Natural killer cell (primary cell): ENCODE measurements around the gene MAPK11. TPM values are rescaled to one million over a fixed set of nuclear protein-coding genes. Genes with fewer than 3 reads are reported as not detected.

Source experiments
- ATAC-seq, 3 donors: fragments of 150-1000 bp in 2 of 3; fragments of 200-7000 bp in 1 of 3; cut with Tn5 transposase; 1 replicate in 1 of 3; 2 replicates in 2 of 3; pipeline ENCODE4 v1.10.0; 2021; ENCODE audit warnings: mild to moderate bottlenecking in 2 of 3, moderate library complexity in 2 of 3
- DNase-seq, 2 donors: peaks; one replicate each; pipeline versions ENCODE4 v3.0.0 to v3.0.0-alpha.2; 2013 to 2021; ENCODE audit warnings: mixed read lengths in 1 of 2
- H3K27ac ChIP-seq: one replicate; pipeline ENCODE4 v1.5.1; 2013; ENCODE audit warnings: mild to moderate bottlenecking, low read length
- H3K27me3 ChIP-seq: one replicate; pipeline ENCODE4 v1.6.1; 2013; ENCODE audit warnings: low read length; ENCODE audit not compliant: control insufficient read depth, insufficient read depth
- H3K36me3 ChIP-seq: one replicate; pipeline ENCODE4 v1.6.1; 2013; ENCODE audit warnings: low read length; ENCODE audit not compliant: control insufficient read depth, insufficient read depth
- H3K4me1 ChIP-seq: one replicate; pipeline ENCODE4 v1.6.1; 2013; ENCODE audit warnings: low read length; ENCODE audit not compliant: control insufficient read depth, insufficient read depth
- H3K4me3 ChIP-seq: one replicate; pipeline ENCODE4 v1.5.1; 2013; ENCODE audit warnings: low read length
- H3K9me3 ChIP-seq: one replicate; pipeline ENCODE4 v1.6.1; 2013; ENCODE audit warnings: low read length; ENCODE audit not compliant: control insufficient read depth, insufficient read depth
- H3K27ac Mint-ChIP-seq, 2 donors: one replicate each; pipeline ENCODE4 v1.8.0; 2022; ENCODE audit warnings: mild to moderate bottlenecking in 2 of 2, mixed read lengths in 2 of 2, moderate library complexity in 1 of 2
- H3K27me3 Mint-ChIP-seq, 2 donors: one replicate each; pipeline ENCODE4 v1.8.0; 2022; ENCODE audit warnings: low read depth in 2 of 2, mixed read lengths in 2 of 2
- H3K36me3 Mint-ChIP-seq: one replicate; pipeline ENCODE4 v1.8.0; 2022; ENCODE audit warnings: mixed read lengths
- H3K4me1 Mint-ChIP-seq, 2 donors: one replicate each; pipeline ENCODE4 v1.8.0; 2022; ENCODE audit warnings: mixed read lengths in 2 of 2
- H3K4me3 Mint-ChIP-seq: one replicate; pipeline ENCODE4 v1.8.0; 2022; ENCODE audit warnings: mild to moderate bottlenecking, moderate library complexity, mixed read lengths
- H3K9me3 Mint-ChIP-seq, 2 donors: one replicate each; pipeline ENCODE4 v1.8.0; 2022; ENCODE audit warnings: mixed read lengths in 2 of 2
- WGBS: methylation state at CpG from one replicate; pipeline ENCODE4 v1.1.7; 2013; ENCODE audit warnings: missing lambda C conversion rate; ENCODE audit not compliant: insufficient coverage; 5-methylcytosine and 5-hydroxymethylcytosine counted together
- intact Hi-C: fragments of 100-400 bp; cut with micrococcal nuclease; formaldehyde crosslinking; loops from one replicate; pipeline ENCODE4 v1.14.2; 2022
- total RNA-seq, 4 donors: library from RNA; stranded (reverse); fragments of 120-200 nt in 1 of 4; gene quantifications; one replicate each; pipeline versions ENCODE4 v1.2.3 to v1.2.4, GENCODE V29; 2013 to 2022
- TF ChIP-seq, protein P1 (sequence below): fragments of 200-600 bp; IDR thresholded peaks from one replicate; pipeline ENCODE4 v1.8.0; 2022; ENCODE audit warnings: antibody characterized with exemption

MAPK11 gene
- total RNA-seq, 3 donors from 2014 or later (not counting 1 experiment from before 2014, with no cell fraction given): 2.2 to 3.1 (median 2.2) TPM

DNA sequence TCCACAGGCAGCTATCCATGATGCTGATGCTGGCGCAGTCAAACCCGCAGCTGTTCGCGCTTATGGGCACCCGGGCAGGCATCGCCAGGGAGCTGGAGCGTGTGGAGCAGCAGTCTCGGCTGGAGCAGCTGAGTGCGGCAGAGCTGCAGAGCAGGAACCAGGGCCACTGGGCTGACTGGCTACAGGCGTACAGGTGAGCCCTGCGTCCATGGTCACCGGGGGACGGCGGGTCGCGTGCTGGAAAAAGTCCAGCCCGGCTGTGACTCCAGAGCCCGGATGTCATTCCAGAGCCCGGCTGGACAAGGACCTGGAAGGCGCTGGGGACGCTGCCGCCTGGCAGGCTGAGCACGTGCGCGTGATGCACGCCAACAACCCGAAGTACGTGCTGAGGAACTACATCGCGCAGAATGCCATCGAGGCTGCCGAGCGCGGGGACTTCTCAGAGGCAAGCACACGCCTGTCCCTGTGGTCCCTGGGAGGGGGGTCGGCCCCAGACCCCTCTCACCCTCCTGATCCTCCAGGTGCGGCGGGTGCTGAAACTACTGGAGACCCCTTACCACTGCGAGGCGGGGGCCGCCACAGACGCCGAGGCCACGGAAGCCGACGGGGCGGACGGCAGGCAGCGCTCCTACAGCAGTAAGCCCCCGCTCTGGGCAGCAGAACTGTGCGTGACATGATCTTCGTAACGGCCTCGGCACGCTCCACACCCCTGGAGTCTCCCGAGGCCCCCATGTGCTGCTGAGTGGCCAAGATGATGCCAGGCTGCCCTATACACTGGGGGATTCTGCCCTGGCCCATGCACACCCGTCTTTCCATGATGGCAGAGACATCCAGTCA, 53.3 kb downstream of the MAPK11 start:
- Histone ChIP-seq H3K36me3 (peaks cover 65% of the 10 kb centered on the region), H3K27ac (no peak overlapping the region), H3K9me3 (no peaks in the 10 kb centered on the region), H3K4me1 (no peaks in the 10 kb centered on the region), H3K27me3 (no peaks in the 10 kb centered on the region), H3K4me3 (no peak overlapping the region)
- H3K4me3 Mint-ChIP-seq: no peak overlapping the region
- no peak for DNase-seq
- 97% methylated on average over 57 of the region's 57 CpGs for WGBS
- ATAC-seq: no peak
- H3K27ac Mint-ChIP-seq: no peak overlapping the region
- H3K4me1 Mint-ChIP-seq: peaks cover 5 to 6% of the 10 kb centered on the region in 2 donors
- H3K9me3 Mint-ChIP-seq: no peaks in the 10 kb centered on the region
- no peaks in the 10 kb centered on the region for H3K36me3 Mint-ChIP-seq
- intact Hi-C loops: no loop called here
- H3K27me3 Mint-ChIP-seq: no peaks in the 10 kb centered on the region
- TF ChIP-seq, protein P1, sequence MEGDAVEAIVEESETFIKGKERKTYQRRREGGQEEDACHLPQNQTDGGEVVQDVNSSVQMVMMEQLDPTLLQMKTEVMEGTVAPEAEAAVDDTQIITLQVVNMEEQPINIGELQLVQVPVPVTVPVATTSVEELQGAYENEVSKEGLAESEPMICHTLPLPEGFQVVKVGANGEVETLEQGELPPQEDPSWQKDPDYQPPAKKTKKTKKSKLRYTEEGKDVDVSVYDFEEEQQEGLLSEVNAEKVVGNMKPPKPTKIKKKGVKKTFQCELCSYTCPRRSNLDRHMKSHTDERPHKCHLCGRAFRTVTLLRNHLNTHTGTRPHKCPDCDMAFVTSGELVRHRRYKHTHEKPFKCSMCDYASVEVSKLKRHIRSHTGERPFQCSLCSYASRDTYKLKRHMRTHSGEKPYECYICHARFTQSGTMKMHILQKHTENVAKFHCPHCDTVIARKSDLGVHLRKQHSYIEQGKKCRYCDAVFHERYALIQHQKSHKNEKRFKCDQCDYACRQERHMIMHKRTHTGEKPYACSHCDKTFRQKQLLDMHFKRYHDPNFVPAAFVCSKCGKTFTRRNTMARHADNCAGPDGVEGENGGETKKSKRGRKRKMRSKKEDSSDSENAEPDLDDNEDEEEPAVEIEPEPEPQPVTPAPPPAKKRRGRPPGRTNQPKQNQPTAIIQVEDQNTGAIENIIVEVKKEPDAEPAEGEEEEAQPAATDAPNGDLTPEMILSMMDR: no peak

DNA sequence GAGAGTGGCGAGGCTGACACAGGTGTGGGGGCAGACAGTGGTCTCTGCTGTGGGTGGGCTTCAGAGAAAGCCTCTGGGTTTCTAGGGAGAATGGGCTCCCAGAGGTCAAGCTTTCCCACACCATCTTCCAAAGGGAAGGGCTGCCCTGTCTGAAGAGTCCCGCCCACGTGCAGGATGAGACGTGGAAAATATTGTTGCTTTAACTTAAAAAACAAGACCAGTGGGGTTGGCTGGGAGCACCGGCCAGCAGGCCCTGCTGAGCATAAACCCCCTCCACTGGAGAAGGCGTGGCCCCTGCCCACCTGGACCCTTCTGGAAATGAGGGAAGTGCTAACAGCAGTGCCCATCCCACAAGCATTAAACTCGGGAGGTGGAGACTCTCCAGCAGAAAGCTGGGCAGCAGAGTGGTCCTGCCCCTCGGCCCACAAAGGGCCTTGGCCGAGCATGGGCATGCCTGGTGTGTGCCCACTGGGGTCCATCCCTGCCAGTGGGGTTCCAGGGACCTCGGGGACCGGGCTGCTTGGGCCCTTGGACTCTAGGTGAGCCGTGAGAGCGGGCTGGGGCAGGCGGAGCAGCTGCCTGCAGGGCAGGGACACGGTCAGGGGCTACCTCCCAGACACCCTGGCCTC, 54.0 kb downstream of the MAPK11 start:
- Mint-ChIP-seq H3K4me1 (peaks cover 5 to 6% of the 10 kb centered on the region in 2 donors), H3K9me3 (no peaks in the 10 kb centered on the region), H3K36me3 (no peaks in the 10 kb centered on the region), H3K27ac (no peak overlapping the region), H3K27me3 (no peaks in the 10 kb centered on the region), H3K4me3 (no peak overlapping the region)
- no peaks in the 10 kb centered on the region for H3K9me3 ChIP-seq
- DNase-seq (no peak), ATAC-seq (no peak)
- no peak overlapping the region for H3K27ac ChIP-seq
- H3K27me3 ChIP-seq: no peaks in the 10 kb centered on the region
- no peak overlapping the region for H3K4me3 ChIP-seq
- intact Hi-C loops: no loop called here
- TF ChIP-seq, protein P1: no peak
- WGBS: 93% methylated on average over 15 of the region's 15 CpGs
- no peaks in the 10 kb centered on the region for H3K4me1 ChIP-seq
- H3K36me3 ChIP-seq: peaks cover 61% of the 10 kb centered on the region

DNA sequence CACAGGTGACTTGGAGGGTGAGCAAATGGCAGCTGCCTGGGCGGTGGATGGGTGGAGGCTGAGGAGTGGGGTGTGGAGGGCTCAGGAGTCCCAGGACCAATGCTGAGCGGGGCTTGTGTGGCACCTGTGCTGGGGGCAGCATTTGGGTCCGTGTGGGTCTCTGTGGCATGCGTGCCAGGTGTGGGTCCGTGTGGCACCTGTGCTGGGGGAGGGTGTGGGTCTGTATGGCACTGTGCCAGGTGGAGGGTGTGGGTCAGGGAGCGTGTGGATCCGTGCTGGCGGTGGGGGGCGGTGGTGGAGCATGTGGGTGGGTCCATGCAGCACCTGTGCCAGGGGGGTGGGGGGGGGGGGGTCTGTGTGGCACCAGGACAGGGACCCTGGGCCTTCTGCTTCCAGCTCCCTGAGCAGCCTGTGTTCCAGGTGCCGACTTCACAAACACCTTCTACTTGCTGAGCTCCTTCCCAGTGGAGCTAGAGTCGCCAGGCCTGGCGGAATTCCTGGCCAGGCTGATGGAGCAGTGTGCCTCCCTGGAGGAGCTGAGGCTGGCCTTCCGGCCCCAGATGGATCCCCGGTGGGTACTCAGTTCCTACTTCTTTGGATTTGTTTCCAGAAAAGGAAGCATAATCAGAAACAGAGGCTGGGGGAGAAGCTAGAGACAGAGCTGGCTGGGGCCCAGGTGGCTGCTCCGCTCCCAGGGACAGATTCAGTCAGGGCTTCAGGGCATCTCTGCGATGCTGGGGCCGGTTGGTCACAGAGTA, 54.7 kb downstream of the MAPK11 start:
- Mint-ChIP-seq H3K4me3 (no peak overlapping the region), H3K27ac (peak overlapping the region; percentile 44 to 64), H3K36me3 (no peaks in the 10 kb centered on the region), H3K27me3 (no peaks in the 10 kb centered on the region), H3K9me3 (no peaks in the 10 kb centered on the region), H3K4me1 (peaks cover 5 to 6% of the 10 kb centered on the region in 2 donors)
- DNase-seq (no peak), ATAC-seq (no peak)
- Histone ChIP-seq H3K4me1 (no peaks in the 10 kb centered on the region), H3K27me3 (no peaks in the 10 kb centered on the region), H3K4me3 (no peak overlapping the region), H3K36me3 (peaks cover 62% of the 10 kb centered on the region), H3K27ac (no peak overlapping the region), H3K9me3 (no peaks in the 10 kb centered on the region)
- WGBS: 94% methylated on average over 13 of the region's 17 CpGs
- intact Hi-C loops: no loop called here
- TF ChIP-seq, protein P1: no peak

Other genes with a start within 250 kb of the MAPK11 start
- gene TTLL8, start 212.1 kb downstream of the MAPK11 start, total RNA-seq: not detected
- gene MLC1, start 185.0 kb downstream of the MAPK11 start, total RNA-seq: 10 to 100 TPM; 67.7 to 96.1 (median 73.7) TPM
- 1 to 10 TPM in 2 of 3 donors, not detected in 1; 1.0 to 1.7 TPM for gene MOV10L1, start 180.4 kb downstream of the MAPK11 start, total RNA-seq
- gene PANX2, start 99.6 kb downstream of the MAPK11 start, total RNA-seq: 1 to 10 TPM in 1 of 3 donors, under 1 TPM in 2; 0.16 to 3.4 (median 0.27) TPM
- gene TRABD, start 84.5 kb downstream of the MAPK11 start, total RNA-seq: 100 to 1,000 TPM; 129 to 138 (median 132) TPM
- 10 to 100 TPM; 37.3 to 45.2 (median 37.6) TPM for gene SELENOO, start 69.4 kb downstream of the MAPK11 start, total RNA-seq
- 100 to 1,000 TPM; 105 to 126 (median 118) TPM for gene TUBGCP6, start 25.4 kb downstream of the MAPK11 start, total RNA-seq
- gene HDAC10, start 19.1 kb downstream of the MAPK11 start, total RNA-seq: 100 to 1,000 TPM; 112 to 131 (median 123) TPM
- gene MAPK12, start 8.7 kb downstream of the MAPK11 start, total RNA-seq: 1 to 10 TPM; 2.2 to 2.5 (median 2.4) TPM
- gene PLXNB2, start 37.3 kb upstream of the MAPK11 start, total RNA-seq: 10 to 100 TPM in 2 of 3 donors, 1 to 10 TPM in 1; 6.0 to 34.7 (median 18.9) TPM
- 1 to 10 TPM; 3.1 to 5.0 (median 4.5) TPM for gene DENND6B, start 56.6 kb upstream of the MAPK11 start, total RNA-seq
- gene PPP6R2, start 72.9 kb upstream of the MAPK11 start, total RNA-seq: 100 to 1,000 TPM in 1 of 3 donors, 10 to 100 TPM in 2; 76.0 to 103 (median 78.1) TPM
- 100 to 1,000 TPM; 235 to 284 (median 242) TPM for gene SBF1, start 204.7 kb upstream of the MAPK11 start, total RNA-seq
- gene ADM2, start 211.2 kb upstream of the MAPK11 start, total RNA-seq: 1 to 10 TPM in 2 of 3 donors, under 1 TPM in 1; 0.26 to 2.5 (median 1.5) TPM
- under 1 TPM in 1 of 3 donors, not detected in 2; 0.23 TPM for gene MIOX, start 216.5 kb upstream of the MAPK11 start, total RNA-seq
- 100 to 1,000 TPM; 114 to 129 (median 122) TPM for gene LMF2, start 237.3 kb upstream of the MAPK11 start, total RNA-seq
- 100 to 1,000 TPM in 2 of 3 donors, 10 to 100 TPM in 1; 94.5 to 106 (median 104) TPM for gene NCAPH2, start 237.8 kb upstream of the MAPK11 start, total RNA-seq